GDM1 (cell line): ENCODE measurements around the gene P2RY6.
A peak's percentile ranks its signal among the peaks of the same experiment; 100 is the strongest.

Experiments used
- DNase-seq: peaks from one replicate; lab custom pipeline; 2025; lab: John Stamatoyannopoulos, UW

P2RY6 gene

GRCh38 chr11:73277467-73277866, 5.3 kb downstream of the P2RY6 start:
- no peak for DNase-seq

DNA sequence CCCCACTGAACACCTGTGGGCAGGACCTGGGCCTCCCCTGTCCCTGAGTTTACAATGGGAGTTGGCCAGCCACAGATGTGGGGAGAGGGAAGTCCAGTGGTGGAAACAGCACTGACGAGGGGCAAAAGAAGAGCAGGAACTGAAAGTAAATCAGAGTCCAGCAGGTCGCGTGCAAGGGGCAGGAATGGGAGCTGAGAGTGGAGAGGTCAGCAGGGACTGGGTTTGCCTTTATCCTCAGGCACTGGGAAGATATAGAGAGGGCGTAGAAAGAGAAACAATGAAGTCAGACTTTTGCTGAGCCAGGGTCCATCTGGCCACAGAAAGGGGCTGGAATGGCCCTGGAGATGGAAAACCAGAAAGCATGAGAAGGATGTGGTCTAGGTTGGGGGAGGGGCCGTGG, 8.5 kb downstream of the P2RY6 start:
- DNase-seq: no peak

DNA sequence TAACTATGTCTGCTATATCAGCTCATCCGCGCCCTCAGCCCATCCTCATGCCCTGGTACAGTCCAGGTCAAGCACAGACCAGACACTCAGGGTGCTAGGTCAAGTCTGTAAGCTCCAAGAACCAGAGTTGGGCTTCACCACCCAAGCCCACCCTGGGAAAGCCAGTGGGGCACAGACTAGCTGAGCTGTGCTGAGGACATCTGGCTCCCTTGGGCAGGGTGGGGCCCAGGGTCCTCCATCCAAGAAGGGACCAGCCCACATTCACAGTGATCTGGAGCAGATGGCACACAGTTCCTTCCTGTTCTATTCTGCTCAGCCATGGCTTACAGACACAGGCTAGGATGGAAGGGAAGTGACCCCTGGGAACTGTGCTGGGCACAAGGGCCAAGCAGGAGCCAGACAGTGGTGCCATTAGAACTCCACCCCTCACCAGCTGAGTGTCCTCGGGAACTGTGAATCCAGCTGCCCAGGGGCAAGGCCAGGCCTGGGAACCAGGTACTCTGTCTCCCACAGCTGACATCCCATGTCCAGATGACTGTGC, 9.1 kb downstream of the P2RY6 start:
- no peak for DNase-seq

DNA sequence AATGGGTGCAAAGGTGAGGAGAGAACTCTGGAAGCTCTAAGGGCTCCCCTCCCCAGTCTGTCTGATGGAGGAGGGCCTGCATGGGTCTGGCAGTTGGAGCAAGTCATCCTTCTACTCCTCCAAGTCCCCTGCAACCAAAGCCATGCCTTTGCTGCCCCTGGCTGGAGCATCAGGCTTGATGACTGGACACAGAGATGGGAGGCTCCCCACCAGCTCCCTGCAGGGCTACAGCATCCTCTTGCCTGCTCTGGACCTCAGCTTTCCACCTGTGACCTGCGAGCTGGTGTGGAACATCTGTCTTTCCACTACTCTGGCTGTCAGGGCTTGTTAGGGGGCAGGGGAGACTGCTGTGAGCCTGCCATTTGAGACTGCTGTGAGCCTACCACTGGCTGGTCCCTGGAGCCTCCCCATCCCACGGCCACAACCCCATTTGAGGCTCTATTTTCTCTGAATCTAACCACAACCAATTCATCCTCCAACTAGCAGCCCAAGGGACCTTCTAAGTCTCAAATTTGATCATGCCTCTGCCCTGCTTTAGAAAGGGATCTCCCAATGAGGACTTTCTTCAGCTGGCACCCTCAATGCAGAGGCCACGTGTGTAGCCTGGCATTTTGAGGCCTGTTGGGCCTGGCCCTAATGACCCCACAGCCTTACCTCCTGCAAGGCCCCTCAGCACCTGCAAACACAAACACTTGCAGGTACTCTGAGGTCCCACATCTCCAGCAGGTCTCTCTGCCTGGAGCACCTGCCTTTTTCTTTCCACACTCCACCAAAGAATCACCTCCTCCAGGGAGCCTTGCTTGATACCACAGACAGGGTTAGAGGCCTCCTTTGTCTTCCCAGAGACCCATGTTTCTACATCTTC, 9.9 kb downstream of the P2RY6 start:
- no peak for DNase-seq

GRCh38 chr11:73283276-73284000, 11.3 kb downstream of the P2RY6 start:
- no peak for DNase-seq

GRCh38 chr11:73284106-73284505, 12.0 kb downstream of the P2RY6 start:
- DNase-seq: no peak

DNA sequence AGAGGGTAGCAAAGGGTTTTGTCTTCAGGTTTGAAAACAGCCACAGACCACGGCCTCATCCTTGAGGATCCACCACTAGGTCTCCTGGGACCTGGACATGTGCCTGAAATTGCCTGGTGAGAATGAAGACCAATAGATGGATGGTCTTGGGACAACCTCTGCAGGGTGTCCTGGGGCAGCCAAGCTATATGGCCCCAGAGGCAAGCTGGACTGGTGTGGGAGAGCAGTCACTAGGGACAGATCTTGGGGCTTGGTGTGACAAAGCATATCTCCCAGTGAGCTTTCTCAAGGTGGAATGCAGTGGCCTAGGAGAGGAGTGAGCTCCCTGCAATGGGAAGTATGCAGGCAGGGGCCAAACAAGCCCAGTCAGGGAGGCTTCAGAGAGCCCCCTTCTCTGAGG, 13.6 kb downstream of the P2RY6 start:
- DNase-seq: no peak

DNA sequence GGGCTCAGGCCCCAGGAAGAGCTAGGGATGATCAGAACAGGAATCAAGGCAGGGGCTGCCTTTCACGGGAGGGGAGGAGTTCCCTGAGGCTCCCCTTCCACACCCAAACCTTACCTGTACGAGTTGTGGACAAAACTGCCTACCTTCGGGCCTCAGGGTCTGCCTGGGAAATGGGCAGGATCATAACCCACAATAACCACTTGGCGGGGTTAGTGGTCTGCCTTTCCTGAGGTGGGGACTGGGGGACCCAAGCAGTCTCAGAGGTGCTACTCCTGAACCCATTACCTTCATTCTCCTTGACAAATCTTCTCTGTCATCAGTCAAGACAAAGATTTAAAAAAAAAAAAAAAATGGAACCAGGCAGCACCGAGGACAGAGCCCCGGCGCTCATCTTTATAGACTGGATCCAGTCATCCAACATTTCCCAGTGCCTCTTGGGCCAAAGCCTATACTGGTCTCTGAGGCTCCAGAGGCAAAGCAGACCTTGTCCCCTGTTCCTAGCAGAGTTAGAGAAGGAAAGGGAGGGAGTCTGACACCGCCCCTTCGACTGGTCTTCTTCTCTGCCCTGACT, 14.2 kb downstream of the P2RY6 start:
- no peak for DNase-seq

GRCh38 chr11:73287400-73288101, 15.4 kb downstream of the P2RY6 start:
- no peak for DNase-seq

DNA sequence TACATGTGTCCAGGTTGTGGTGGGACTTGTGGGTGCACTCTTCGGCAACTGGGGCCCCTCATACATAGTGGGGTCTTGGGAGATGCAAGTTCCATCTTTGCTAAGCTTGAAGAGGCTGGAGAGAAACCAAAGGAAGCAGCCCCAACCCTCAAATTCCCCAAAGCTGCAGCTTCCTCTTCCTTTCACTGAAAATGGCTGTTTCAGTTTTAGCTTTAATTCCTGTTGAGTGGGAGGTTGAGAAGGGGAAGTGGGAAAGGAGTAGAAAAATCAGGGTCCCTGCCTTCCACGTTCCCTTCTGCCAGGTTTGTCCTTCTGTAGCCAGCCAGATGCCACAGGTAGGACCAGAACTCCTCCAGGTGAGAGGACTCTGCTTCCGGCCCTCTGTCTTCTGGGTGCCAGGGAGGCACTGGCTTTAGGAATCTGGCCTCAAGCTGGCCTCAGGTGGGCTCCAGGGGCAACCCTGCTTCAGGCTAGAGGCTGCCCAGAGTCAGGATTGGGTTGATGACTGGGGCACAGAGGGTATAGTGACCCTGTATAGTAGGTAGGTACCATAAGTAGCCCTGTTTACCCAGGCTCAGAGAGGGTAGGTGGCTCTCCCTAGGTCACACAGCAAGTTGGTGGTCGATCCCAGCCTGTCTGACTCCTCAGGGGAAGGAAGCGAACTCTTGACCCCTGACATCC, 16.2 kb downstream of the P2RY6 start:
- DNase-seq: peak; percentile 42

- DNase-seq: peak; percentile 49
Observed at GRCh38 chr11:73288873-73289707, 17.0 kb downstream of the P2RY6 start.

DNA sequence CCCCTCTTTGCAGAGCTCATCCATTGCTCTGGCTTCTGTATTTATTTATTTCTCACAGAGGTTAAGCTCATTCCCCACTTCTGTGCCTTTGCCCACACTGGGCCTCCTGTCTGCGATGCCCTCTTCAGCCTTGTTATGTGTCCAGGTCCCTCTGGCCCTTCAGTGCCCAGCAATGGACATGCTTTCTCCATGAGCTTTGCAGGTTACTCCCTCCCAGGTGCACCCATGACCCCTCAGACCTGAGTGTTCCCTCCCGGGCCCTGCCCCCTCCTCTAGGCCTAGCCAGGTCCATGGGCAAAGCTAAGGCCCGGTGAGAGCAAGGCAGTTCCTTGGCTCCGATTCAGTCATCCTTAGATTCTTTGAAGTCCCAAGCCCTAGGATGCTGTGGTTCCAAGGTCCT, 18.4 kb downstream of the P2RY6 start:
- no peak for DNase-seq

DNA sequence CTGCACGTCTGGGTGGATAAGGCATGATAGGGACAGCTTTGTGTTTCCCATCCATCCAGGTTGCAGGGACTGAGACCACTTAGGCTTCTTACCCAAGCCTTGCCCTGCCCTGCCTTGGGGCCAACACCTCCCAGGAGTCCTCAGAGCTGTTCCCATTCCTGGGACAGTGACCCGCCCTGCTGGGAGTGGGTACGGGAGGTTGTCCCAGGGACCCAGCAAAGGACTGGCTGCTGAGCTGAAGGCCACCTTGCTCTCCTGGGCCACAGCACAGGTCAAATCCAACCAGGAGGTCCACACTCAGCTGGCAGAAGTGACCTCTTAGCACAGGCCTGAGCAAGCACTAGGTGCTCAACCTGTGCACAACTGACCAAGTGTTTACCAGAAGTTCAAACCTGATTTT, 19.1 kb downstream of the P2RY6 start:
- DNase-seq: no peak

GRCh38 chr11:73291781-73292524, 19.8 kb downstream of the P2RY6 start:
- DNase-seq: no peak

- no peak for DNase-seq
Observed at GRCh38 chr11:73292525-73292894, 20.4 kb downstream of the P2RY6 start.

DNA sequence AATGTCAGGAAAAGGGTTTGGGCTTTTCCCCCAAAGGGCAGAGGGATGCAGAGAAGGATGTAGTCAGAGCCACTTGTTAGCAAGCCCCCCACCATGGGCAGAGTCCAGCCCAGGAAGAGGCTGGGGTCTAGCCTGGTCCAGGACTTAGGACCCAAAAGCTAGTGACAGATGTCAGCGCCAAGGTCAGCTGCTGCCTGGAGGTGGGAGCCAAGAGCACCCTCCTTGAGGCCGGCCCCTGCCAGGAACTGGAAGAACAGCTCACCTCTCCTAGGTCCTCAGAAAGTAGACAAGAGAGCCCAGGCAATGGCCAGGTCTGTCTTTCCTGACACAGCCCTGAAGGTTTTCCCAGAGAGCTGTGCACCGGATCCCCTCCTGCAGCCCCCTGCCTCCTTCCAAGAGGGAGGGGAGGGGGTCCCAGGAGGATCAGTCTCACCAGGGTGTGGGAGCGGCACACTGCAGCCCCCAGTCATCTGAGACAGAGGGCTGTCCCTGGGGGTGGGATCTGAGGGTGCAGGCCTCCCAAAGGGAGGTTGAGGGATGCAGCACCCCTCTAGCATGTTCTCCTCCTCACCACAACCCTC, 21.3 kb downstream of the P2RY6 start:
- no peak for DNase-seq

GRCh38 chr11:73294604-73295003, 22.5 kb downstream of the P2RY6 start:
- DNase-seq: no peak

DNA sequence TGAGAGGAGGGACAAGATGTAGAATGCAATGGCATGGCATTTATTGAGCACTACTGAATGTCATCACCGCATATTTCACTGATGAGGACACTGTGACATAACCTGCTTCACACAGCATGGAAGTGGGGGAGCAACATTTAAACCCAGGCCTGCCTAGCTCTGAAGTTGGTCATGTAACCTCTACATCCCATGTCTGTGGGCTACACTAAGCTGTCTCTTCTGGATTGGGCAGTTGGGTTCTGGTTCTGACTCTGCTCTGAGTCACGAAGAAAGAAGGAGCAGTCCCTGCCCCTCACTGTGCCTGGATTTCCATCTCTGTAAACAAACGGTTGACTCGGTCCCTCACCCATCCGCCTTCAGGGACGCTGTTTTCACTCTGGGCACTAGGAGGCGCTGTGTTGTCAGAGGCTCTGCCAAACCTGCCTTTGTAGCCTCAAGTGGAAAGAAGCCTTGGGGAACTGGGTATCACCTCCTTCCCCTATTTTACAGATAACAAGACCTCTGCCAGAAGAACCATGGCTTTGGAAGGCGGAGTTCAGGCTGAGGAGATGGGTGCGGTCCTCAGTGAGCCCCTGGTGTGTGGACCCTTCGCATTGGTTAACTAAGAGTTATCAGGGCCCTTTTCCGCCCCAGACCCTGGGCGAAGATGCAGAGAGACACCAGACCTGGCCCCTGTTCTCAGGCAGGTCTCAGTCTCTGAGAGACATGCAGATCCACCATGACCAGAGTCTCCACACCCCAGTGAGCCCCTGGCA, 23.3 kb downstream of the P2RY6 start:
- DNase-seq: peak; percentile 72

- DNase-seq: no peak
Observed at GRCh38 chr11:73295996-73296318, 23.8 kb downstream of the P2RY6 start.
